HepG2 (cell line): ENCODE measurements around the gene GJA8. TPM values are rescaled to one million over a fixed set of nuclear protein-coding genes. Genes with fewer than 3 reads are reported as not detected.
A peak's percentile ranks its signal among the peaks of the same experiment; 100 is the strongest.

Experiments
- ATF1 ChIP-seq: IDR thresholded peaks from 2 replicates; pipeline ENCODE4 v1.6.1; 2016; ENCODE audit warnings: mild to moderate bottlenecking, control low read depth
- HNRNPLL ChIP-seq: fragments of 200-400 bp; formaldehyde crosslinking; IDR thresholded peaks from 2 replicates; pipeline ENCODE4 v1.6.1; 2017; ENCODE audit warnings: mild to moderate bottlenecking, low read depth, low read length; ENCODE audit not compliant: poor library complexity, severe bottlenecking
- KDM2A ChIP-seq: sonication (generic); formaldehyde crosslinking; IDR thresholded peaks from 2 replicates; pipeline ENCODE4 v1.4.0; 2020; ENCODE audit warnings: low read depth, missing genetic modification reagents, borderline replicate concordance
- KMT2A ChIP-seq: sonication (generic); formaldehyde crosslinking; IDR thresholded peaks from 2 replicates; pipeline ENCODE4 v1.4.0; 2020; ENCODE audit warnings: missing genetic modification reagents
- RXRB ChIP-seq: IDR thresholded peaks from 2 replicates; pipeline ENCODE4 v1.6.1; 2016; ENCODE audit warnings: borderline replicate concordance, missing genetic modification reagents, missing compliant biosample characterization
- SATB2 ChIP-seq: sonication (generic); formaldehyde crosslinking; IDR thresholded peaks from 2 replicates; pipeline ENCODE4 v1.5.0; 2020; ENCODE audit warnings: missing genetic modification reagents
- SP4 ChIP-seq: sonication (generic); formaldehyde crosslinking; IDR thresholded peaks from 2 replicates; pipeline ENCODE4 v1.8.1; 2023; ENCODE audit warnings: mild to moderate bottlenecking, missing genetic modification reagents
- TEAD2 ChIP-seq: sonication (generic); formaldehyde crosslinking; IDR thresholded peaks from 2 replicates; pipeline ENCODE4 v1.9.0; 2021; ENCODE audit warnings: missing genetic modification reagents
- ZNF296 ChIP-seq: sonication (generic); formaldehyde crosslinking; conservative IDR thresholded peaks from 2 replicates; pipeline ENCODE4 v1.5.0; 2020; ENCODE audit warnings: mild to moderate bottlenecking, missing genetic modification reagents
- ZNF777 ChIP-seq: sonication (generic); formaldehyde crosslinking; IDR thresholded peaks from 2 replicates; pipeline ENCODE4 v1.4.0; 2020; ENCODE audit warnings: missing genetic modification reagents
- ZNF891 ChIP-seq: sonication (generic); formaldehyde crosslinking; IDR thresholded peaks from 2 replicates; pipeline ENCODE4 v1.5.0; 2020; ENCODE audit warnings: mild to moderate bottlenecking, missing genetic modification reagents
- polyA plus RNA-seq, 8 experiments: library from polyadenylated mRNA; depleted of rRNA in 3 of 8; stranded (reverse) in 7 of 8; unstranded in 1 of 8; fragments of >200 nt; fragmentation: Illumina TruSeq in 4 of 8; extraction: Trizol in 4 of 8; gene quantifications; 2 replicates each; pipeline versions ENCODE4 v1.2.1 to v1.2.3, GENCODE V29; 2011 to 2016; ENCODE audit warnings: low read depth in 4 of 8, missing spikeins in 1 of 8, mixed read lengths in 1 of 8; ENCODE audit not compliant: insufficient read depth in 1 of 8
- total RNA-seq, 5 experiments: library from RNA; depleted of rRNA; stranded (reverse); fragments of >200 nt; fragmentation: Illumina TruSeq; extraction: Trizol; gene quantifications; 2 replicates each; pipeline ENCODE4 v1.2.3, GENCODE V29; 2016; ENCODE audit warnings: low read depth in 1 of 5
- TF ChIP-seq, protein P1 (sequence below): IDR thresholded peaks from 2 replicates; pipeline ENCODE4 v1.6.1; 2016; ENCODE audit warnings: low read depth, borderline replicate concordance
- TF ChIP-seq, protein P2 (sequence below): IDR thresholded peaks from 2 replicates; pipeline ENCODE4 v1.4.0; 2020; ENCODE audit warnings: mild to moderate bottlenecking, missing genetic modification reagents
- TF ChIP-seq, protein P3 (sequence below): sonication (generic); formaldehyde crosslinking; IDR thresholded peaks from 2 replicates; pipeline ENCODE4 v1.5.1; 2020; ENCODE audit warnings: mild to moderate bottlenecking, missing genetic modification reagents, moderate library complexity
- TF ChIP-seq, protein P4 (sequence below): sonication (generic); formaldehyde crosslinking; IDR thresholded peaks from 2 replicates; pipeline ENCODE4 v1.4.0; 2020; ENCODE audit warnings: missing genetic modification reagents

GJA8 gene
- total and polyA plus RNA-seq, 2 of the 13 experiments (the other 11 are each of a cell fraction or from before 2014, with no cell fraction given), result not detected

DNA sequence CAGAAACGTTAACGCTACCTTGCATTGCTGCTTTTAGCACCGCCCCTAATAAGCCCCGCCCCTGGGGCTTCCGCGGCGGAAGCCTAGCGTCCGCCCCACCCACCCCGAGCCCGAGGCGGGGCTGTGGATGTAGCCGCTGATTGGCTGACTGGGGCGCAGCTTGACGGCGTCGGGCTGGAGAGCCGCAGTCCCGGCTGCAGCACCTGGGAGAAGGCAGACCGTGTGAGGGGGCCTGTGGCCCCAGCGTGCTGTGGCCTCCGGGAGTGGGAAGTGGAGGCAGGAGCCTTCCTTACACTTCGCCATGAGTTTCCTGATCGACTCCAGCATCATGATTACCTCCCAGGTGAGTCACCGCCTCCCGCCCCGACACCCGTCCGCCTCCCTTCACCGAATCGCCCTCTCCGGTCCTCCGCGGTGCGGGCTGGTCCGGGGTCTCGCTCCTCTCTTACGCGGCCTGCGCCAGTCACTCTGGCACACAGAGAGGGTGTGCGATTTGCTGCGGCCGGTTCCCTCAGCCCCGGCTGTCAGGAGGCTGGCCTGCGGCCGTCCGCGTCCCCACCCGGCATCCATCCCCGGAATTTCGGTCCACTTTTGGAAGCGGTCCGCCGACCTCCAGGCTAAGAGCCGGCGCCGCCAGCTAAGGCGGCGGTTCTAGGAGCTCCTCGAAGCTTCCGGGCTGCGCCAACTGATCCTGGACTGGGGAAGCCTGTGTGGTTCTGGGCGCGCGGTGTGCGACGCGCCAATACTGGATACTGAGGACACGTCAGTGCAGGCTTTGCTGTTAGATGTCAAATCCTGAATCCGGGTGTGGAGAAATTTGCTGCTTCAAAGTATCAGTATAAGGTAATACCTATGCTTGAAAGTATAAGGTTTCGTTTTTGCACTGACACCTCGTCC lies 25.9 kb downstream of the GJA8 start, which contains the start of gene GPR89B (continued):
- TF ChIP-seq RXRB (CRISPR knock-in tag) (0 out of 2 replicates have a peak, but pooled peaks have one; percentile 30), ZNF296 (CRISPR knock-in tag) (0 out of 2 replicates have a peak, but pooled peaks have one; percentile 22), ATF1 (peak; percentile 63; the same call in 1 of the 2 replicates), ZNF891 (CRISPR knock-in tag) (0 out of 2 replicates have a peak, but pooled peaks have one; percentile 38), KDM2A (CRISPR knock-in tag) (peak; percentile 57; the same call in 1 of the 2 replicates), KMT2A (CRISPR knock-in tag) (peak; percentile 79), ZNF777 (CRISPR knock-in tag) (peak; percentile 5; the same call in 1 of the 2 replicates), SATB2 (0 out of 2 replicates have a peak, but pooled peaks have one; percentile 57), TEAD2 (0 out of 2 replicates have a peak, but pooled peaks have one; percentile 21), SP4 (CRISPR knock-in tag) (0 out of 2 replicates have a peak, but pooled peaks have one; percentile 15), HNRNPLL (peak; percentile 76)
- TF ChIP-seq, protein P1, sequence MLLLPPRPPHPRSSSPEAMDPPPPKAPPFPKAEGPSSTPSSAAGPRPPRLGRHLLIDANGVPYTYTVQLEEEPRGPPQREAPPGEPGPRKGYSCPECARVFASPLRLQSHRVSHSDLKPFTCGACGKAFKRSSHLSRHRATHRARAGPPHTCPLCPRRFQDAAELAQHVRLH (CRISPR knock-in tag), result peak; percentile 66; the same call in 1 of the 2 replicates
- TF ChIP-seq, protein P2, sequence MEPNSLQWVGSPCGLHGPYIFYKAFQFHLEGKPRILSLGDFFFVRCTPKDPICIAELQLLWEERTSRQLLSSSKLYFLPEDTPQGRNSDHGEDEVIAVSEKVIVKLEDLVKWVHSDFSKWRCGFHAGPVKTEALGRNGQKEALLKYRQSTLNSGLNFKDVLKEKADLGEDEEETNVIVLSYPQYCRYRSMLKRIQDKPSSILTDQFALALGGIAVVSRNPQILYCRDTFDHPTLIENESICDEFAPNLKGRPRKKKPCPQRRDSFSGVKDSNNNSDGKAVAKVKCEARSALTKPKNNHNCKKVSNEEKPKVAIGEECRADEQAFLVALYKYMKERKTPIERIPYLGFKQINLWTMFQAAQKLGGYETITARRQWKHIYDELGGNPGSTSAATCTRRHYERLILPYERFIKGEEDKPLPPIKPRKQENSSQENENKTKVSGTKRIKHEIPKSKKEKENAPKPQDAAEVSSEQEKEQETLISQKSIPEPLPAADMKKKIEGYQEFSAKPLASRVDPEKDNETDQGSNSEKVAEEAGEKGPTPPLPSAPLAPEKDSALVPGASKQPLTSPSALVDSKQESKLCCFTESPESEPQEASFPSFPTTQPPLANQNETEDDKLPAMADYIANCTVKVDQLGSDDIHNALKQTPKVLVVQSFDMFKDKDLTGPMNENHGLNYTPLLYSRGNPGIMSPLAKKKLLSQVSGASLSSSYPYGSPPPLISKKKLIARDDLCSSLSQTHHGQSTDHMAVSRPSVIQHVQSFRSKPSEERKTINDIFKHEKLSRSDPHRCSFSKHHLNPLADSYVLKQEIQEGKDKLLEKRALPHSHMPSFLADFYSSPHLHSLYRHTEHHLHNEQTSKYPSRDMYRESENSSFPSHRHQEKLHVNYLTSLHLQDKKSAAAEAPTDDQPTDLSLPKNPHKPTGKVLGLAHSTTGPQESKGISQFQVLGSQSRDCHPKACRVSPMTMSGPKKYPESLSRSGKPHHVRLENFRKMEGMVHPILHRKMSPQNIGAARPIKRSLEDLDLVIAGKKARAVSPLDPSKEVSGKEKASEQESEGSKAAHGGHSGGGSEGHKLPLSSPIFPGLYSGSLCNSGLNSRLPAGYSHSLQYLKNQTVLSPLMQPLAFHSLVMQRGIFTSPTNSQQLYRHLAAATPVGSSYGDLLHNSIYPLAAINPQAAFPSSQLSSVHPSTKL, result peak; percentile 34; the same call in 1 of the 2 replicates
- TF ChIP-seq, protein P3, sequence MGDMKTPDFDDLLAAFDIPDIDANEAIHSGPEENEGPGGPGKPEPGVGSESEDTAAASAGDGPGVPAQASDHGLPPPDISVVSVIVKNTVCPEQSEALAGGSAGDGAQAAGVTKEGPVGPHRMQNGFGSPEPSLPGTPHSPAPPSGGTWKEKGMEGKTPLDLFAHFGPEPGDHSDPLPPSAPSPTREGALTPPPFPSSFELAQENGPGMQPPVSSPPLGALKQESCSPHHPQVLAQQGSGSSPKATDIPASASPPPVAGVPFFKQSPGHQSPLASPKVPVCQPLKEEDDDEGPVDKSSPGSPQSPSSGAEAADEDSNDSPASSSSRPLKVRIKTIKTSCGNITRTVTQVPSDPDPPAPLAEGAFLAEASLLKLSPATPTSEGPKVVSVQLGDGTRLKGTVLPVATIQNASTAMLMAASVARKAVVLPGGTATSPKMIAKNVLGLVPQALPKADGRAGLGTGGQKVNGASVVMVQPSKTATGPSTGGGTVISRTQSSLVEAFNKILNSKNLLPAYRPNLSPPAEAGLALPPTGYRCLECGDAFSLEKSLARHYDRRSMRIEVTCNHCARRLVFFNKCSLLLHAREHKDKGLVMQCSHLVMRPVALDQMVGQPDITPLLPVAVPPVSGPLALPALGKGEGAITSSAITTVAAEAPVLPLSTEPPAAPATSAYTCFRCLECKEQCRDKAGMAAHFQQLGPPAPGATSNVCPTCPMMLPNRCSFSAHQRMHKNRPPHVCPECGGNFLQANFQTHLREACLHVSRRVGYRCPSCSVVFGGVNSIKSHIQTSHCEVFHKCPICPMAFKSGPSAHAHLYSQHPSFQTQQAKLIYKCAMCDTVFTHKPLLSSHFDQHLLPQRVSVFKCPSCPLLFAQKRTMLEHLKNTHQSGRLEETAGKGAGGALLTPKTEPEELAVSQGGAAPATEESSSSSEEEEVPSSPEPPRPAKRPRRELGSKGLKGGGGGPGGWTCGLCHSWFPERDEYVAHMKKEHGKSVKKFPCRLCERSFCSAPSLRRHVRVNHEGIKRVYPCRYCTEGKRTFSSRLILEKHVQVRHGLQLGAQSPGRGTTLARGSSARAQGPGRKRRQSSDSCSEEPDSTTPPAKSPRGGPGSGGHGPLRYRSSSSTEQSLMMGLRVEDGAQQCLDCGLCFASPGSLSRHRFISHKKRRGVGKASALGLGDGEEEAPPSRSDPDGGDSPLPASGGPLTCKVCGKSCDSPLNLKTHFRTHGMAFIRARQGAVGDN (CRISPR knock-in tag), result peak; percentile 62
- TF ChIP-seq, protein P4, sequence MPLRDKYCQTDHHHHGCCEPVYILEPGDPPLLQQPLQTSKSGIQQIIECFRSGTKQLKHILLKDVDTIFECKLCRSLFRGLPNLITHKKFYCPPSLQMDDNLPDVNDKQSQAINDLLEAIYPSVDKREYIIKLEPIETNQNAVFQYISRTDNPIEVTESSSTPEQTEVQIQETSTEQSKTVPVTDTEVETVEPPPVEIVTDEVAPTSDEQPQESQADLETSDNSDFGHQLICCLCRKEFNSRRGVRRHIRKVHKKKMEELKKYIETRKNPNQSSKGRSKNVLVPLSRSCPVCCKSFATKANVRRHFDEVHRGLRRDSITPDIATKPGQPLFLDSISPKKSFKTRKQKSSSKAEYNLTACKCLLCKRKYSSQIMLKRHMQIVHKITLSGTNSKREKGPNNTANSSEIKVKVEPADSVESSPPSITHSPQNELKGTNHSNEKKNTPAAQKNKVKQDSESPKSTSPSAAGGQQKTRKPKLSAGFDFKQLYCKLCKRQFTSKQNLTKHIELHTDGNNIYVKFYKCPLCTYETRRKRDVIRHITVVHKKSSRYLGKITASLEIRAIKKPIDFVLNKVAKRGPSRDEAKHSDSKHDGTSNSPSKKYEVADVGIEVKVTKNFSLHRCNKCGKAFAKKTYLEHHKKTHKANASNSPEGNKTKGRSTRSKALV (CRISPR knock-in tag), result peak; percentile 29; the same call in 1 of the 2 replicates
